Activated CD4-positive, CD25-positive, alpha-beta regulatory T cell treated with anti-CD3 and anti-CD28 coated beads, Interleukin-2, amount 50 U/mL, for 72 hours (primary cell): Measurements from ENCODE around the gene ADORA2B.

Source experiments
- DNase-seq: peaks from one replicate; pipeline ENCODE4 v3.0.0; 2021

ADORA2B gene

DNA sequence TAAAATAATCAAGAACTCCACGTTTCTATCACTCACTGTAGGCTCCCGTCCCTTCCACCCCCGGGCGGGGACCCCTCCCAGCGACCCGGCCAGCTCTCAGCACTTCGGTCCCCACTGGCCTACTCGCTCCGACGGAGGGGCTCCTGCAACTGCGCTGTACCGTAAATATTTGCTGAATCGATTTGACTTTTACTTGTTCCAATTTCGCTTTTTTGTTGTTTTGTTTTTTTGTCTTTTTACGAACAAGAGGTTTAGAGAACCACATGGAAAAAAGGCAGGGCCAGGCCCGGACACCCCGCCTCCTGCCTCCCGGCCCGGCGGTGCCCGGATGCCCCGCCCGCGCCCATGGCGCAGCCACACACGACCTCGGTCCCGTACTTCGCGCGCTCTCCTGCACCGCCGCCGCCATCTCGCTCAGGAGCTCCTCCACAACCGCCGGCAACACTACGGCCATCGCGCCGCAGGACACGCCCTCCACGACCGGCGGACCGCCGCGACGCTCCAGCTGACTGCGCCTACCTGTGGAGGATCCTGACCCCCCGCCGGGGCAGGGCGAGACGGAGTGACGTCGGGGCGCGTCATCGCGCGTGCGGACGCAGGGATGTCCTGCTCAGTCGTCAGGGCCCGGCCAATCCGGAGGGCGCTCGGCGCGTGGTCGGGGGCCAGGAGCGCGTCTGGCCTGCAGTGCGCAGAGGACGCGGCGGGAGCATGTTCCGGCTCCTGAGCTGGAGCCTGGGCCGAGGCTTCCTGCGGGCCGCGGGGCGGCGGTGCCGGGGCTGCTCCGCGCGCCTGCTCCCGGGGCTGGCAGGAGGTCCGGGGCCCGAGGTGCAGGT is 54.4 kb downstream of the ADORA2B start, which contains the start of the genes TTC19 and ZSWIM7:
Gene TTC19 (plus strand): TSS at position 684 of the 833 bp plus-strand sequence. CDS start 25 bp downstream, at position 709.
Gene ZSWIM7 (minus strand): TSS at position 564 of the 833 bp plus-strand sequence. CDS start 110 bp downstream, at position 454.
- peak; percentile 96 for DNase-seq

- DNase-seq: no peak
These were observed 55.3 kb downstream of the ADORA2B start for GRCh38 chr17:15999974-16000827.

GRCh38 chr17:16001226-16001897 is 56.4 kb downstream of the ADORA2B start:
- DNase-seq: no peak

DNA sequence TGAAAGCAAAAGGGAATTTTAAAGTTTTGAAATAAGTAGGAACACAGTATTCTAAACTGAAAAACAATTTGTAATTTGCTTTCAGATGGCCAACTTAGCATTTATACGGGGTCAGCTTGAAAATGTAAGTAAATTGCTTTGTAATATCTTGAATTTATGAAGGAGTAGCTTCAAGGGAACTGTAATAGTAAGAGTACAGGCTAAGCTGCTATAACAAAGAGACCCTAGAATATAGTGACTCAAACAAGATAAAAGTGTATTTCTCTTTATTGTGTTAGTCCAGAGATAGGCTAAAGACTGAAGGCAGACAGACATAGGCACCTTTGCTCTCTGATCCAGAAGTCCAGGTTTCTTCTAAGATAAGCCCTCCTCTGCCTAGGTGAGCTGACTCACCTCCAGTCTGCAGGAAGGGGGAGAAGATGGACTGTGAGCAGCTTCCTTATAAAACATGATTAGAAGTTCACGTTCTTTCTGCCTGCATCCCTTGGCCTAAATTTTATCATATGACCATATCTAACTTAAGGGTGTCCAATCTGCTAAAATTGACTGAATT is 57.9 kb downstream of the ADORA2B start:
- DNase-seq: no peak

GRCh38 chr17:16003841-16004240 is 58.9 kb downstream of the ADORA2B start:
- DNase-seq: no peak

DNA sequence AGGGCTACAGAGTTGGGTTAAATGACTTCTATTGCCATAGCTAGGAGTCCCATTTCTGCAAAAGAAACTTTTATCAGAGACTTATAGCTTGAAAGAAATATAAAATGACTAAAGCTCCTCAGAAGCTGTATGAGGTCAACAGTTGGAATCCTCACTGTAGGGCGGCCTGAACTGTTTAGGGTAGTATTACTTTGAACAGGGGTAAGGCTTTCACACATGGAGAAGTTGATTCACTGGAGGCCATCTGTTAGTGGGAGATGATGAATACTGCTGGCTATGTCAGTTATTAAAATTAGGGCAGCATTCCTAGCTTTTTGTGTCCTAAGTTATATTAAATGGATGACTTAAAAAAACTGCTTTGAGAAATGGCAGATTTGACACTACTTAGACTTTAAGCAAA is 60.7 kb downstream of the ADORA2B start:
- no peak for DNase-seq

GRCh38 chr17:16007439-16007838 is 62.5 kb downstream of the ADORA2B start:
- no peak for DNase-seq

DNA sequence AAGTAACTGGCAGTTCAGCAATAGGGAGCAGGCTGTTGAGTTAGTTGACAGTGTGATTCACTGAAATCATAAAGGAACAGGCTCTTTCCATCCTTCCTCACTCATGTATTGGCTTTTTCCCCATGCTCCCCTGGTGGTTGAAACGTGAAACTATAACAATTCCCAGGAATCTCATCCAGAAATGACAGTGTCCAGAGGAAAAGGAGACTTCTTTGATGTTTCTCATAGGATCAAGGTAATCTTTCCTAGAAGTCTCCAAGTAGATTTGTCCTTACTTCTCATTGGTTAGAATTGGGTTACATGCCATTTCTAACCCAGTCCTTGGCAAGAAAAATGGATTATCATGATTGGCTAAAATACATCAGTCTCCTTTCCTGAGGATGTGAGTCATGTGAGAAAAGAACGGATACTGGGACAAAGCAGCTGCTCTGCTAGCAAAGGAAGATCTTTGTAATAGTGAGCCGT is 69.0 kb downstream of the ADORA2B start:
- DNase-seq: no peak

- DNase-seq: no peak
These were observed 74.4 kb downstream of the ADORA2B start for GRCh38 chr17:16019347-16019746.

- DNase-seq: no peak
These were observed 79.0 kb downstream of the ADORA2B start for GRCh38 chr17:16023881-16024280.

GRCh38 chr17:16025202-16025601 is 80.3 kb downstream of the ADORA2B start:
- no peak for DNase-seq
